SIG-M5 treated with dmso at 0.1 percent for 504 hours (cell line): ENCODE data around the gene DNAJC17.
A peak's percentile ranks its signal among the peaks of the same experiment; 100 is the strongest.

Source experiments
- DNase-seq: peaks from one replicate; lab custom pipeline; 2025; ENCODE audit not compliant: unreplicated experiment; lab: John Stamatoyannopoulos, UW

DNAJC17 gene, protein sequence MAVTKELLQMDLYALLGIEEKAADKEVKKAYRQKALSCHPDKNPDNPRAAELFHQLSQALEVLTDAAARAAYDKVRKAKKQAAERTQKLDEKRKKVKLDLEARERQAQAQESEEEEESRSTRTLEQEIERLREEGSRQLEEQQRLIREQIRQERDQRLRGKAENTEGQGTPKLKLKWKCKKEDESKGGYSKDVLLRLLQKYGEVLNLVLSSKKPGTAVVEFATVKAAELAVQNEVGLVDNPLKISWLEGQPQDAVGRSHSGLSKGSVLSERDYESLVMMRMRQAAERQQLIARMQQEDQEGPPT

DNA sequence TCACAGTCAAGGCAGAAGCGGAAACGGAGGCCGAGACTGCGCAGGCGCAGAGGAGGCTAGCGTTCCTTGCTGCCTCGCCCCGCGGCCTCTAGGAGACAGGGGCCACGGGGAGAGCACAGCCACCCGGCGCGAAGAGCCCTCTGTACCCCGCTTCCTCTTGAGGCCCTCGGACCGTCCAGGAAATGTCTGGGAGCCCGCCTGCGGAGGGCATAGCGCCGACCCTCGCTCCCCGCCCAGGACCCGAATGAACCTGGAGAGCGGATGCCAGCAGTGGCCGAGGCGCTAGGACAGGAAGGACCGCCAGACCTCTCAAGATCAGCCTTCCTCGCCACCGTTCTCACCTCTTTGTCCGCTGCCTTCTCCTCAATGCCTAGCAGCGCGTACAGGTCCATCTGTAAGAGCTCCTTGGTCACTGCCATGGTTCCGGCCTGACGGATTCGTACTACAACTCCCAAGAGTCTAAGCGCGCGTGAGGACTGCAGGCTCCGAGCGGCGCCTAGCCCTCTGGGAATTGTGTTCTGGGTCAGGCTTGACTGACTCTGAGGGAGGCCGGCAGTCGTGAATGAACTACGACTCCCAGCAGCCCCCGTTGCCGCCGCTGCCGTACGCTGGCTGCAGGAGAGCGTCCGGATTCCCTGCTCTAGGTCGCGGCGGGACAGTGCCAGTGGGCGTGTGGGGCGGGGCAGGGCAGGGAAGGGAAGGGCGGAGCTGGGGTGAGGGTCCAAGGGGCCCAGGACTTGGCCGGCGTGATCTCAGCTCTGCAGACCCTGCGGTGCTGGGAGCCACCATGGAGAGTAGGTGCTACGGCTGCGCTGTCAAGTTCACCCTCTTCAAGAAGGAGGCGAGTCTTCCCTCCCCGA lies at the start of gene DNAJC17, which contains the start of gene ZFYVE19:
DNAJC17 (minus strand) TSS at position 446 of the 860 bp plus-strand sequence; CDS start at position 419, 27 bp downstream.
ZFYVE19 (plus strand) TSS at position 62 of the 860 bp plus-strand sequence; CDS start at position 563, 501 bp downstream.
- DNase-seq = peak; percentile 98

DNA sequence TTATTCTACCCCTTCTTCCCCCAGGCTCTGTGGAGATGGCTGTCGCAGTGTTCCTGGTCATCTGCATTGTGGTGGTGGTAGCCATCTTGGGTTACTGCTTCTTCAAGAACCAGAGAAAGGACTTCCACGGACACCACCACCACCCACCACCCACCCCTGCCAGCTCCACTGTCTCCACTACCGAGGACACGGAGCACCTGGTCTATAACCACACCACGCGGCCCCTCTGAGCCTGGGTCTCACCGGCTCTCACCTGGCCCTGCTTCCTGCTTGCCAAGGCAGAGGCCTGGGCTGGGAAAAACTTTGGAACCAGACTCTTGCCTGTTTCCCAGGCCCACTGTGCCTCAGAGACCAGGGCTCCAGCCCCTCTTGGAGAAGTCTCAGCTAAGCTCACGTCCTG lies 49.5 kb upstream of the DNAJC17 start:
- no peak for DNase-seq

DNA sequence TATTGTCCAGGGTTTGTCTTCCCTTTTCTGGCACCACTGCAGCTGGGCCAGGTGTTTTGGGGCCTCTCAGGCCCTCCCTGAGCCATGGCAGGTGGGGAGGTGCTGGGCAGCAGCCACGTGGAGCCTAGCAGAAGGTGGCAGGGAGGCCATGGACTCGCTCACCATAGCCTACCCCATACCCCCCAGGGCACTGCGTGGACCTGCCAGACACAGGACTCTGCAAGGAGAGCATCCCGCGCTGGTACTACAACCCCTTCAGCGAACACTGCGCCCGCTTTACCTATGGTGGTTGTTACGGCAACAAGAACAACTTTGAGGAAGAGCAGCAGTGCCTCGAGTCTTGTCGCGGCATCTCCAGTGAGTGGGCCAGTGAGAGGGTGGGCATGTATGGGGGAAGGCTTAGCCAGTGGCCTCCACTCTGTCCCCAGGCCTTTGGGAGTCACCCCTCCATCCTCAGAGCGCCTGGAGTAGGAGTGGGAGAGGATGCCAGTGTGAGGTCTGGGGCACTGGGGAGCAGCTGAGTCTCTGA lies 48.5 kb upstream of the DNAJC17 start:
- no peak for DNase-seq

DNA sequence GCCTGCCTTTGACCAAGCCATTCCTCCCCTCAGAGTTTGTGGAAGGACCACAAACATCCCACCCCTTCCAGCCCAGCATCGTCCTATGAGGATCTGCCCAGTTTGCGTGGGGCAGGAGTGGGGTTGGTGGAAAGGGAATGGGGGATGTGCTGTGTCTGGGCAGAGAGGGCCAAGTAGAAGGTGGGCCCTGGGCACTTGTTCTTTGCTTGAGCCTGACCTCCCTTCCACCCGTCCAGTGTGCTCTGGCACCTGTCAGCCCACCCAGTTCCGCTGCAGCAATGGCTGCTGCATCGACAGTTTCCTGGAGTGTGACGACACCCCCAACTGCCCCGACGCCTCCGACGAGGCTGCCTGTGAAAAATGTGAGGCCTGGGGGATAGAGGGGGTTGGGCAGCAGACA lies 46.9 kb upstream of the DNAJC17 start:
- no peak for DNase-seq

DNA sequence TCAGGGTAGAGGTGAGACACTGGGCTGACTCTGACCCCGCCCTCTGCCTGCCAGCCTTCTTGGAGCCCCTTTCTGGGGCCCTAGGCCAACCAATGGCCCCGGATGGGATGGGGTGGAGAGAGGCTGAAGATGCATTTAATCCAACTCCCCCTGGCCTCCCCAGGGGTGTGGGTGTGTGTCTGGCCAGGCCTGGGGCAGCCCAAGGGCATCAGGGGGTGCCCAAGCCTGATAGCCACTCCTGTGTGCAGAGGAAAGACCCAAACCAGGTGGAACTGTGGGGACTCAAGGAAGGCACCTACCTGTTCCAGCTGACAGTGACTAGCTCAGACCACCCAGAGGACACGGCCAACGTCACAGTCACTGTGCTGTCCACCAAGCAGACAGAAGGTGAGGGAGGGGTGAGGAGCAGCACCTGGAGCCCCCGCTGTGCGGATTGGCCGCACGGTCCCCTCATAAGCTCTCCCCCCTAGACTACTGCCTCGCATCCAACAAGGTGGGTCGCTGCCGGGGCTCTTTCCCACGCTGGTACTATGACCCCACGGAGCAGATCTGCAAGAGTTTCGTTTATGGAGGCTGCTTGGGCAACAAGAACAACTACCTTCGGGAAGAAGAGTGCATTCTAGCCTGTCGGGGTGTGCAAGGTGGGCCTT lies 46.1 kb upstream of the DNAJC17 start:
- DNase-seq = no peak

DNA sequence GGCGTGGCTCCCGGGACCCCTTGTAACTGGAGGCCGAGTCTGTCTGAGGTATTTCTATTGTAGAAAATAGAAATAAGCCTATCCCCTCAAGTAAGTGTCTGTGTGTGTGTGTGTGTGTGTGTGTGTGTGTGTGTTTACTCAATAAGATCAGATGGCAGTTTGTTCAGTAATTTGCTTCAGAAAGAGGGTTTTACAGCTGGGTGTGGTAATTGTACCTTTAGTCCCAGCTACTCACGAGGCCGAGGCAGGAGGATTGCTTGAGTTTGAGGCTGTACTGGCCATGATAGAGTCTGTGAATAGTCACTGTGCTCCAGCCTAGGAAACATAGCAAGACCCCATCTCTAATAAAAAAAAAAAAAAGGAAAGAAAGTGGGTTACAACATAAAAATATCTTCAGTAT lies 45.3 kb upstream of the DNAJC17 start:
- no peak for DNase-seq

DNA sequence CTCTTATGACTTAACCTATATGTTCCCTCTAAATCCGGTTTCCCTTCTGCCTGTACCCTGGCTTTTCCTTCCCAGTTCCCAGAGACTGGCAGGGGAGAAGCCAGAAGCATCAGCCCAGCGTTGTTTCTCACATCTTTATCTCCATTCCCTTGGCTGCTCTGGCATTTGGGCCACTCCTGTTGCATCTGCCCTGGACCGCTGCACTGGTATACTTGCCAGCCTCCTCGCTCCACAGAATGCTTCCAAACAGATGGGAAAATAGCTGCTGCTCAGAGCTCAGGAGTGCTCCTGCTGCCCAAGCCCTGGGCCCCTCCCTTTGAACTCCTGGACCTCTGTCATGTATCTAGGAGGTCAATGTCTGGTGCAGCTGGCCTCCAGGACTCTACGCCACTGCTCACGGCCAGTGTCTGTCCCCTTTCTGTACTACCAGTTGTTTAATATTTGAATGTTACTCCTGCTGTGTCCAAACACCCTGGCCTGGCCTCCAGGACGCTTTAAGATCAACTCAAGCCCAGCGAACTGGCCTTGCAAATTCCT lies 43.4 kb upstream of the DNAJC17 start:
- no peak for DNase-seq

DNA sequence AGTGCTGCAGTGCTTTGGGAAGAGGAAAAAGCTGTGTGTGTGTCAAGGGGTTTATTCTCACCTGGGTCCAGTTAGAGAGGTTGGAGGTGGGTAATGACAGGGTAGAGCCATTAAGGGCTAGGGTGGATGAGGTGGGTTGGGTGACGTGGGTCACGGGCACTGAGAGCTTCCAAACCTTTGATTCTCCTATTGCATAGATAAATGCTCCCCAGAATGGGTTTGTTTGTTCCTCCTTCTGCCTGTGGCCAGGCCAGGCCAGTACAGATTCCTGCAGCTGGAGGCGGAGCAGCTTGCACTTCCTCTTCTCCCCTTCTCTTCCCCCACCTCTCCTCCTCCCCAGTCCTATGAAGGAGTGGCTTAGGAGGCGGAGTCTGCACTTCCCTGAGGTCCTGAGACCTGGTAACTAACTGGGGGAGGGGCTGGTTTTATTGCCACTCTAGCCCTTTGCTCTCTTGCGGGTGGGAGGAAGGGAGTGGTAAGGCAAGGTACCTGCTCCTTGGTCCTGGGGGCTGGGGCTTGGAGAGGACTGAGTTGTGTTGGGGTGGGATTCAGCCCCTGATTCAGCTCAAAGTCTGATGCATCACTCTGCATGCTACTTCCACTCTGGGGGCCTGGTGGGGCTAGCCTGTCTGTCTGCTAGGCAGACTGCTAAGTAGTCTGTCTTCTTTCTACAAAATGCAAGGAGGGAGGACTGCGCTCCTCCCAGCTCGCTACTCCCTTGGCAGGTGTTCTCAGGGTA lies 40.1 kb upstream of the DNAJC17 start:
- DNase-seq = peak; percentile 93

DNA sequence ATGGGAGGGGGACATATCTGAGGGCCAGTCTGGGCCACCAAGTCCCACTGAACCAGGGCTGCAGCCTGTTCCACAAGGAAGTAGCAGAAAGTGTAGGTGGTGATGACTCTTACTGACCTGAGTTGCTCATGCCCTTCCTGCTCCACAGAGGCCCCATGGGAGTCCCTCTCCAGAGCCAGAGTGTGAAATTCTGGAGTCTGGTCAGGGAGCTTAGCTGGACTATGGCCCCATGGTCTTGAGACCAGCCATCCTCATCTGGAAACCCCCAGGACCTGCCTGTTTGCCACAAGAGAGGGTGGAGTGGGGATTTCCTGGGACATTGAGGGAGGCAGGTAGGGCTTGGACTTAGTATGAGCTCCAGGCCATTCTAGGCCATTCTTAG lies 39.6 kb upstream of the DNAJC17 start:
- no peak for DNase-seq

DNA sequence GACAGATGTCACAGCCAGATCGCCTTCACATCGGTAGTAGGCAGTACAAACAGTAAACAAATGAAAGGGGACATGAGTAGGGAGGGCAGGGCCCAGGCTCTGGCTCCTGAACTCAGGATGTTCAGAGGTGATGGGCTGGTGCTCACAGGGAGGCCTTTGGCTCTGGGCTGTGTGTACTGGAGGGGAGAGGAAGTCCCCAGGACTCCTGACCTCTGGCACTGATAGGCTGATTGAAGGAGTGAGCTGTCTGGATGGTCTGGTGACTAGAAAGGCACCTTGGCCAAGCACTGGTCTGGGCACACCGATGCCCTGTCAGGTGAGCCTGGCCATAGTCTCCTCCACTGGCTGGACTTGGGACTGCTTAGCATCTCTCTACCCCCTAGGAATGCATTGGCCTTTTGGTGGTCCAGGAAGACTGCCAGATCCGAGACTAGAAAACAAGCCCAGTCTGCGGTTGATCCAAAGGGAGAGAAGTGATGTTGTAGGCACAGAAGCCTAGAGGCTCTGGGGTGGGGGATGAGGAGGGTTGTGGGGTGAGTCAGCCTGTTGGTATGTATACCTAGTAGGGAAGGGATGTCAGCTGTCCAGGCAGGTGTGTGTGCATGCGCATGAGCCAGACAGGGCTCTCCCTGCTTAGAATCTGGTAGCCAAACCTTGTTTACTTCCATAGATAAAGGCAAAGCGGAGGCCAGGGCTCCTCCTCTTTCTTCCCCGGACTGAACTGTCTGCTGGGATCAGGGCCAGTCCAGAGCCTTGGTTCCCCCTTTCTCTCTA lies 38.4 kb upstream of the DNAJC17 start:
- DNase-seq = peak; percentile 52

DNA sequence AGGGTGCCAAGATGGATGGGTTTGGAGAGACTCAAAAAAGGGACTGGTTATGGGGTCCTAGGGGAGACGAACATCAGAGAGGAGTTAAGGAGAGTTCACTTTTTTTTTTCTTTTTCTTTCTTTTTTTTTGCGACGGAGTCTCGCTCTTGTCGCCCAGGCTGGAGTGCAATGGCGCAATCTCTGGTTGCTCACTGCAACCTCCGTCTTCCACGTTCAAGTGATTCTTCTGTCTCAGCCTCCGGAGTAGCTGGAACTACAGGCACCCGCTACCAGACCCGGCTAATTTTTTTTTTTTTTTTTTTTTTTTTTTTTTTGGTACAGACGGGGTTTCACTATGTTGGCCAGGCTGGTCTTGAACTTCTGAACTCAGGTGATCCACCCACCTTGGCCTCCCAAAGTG lies 37.8 kb upstream of the DNAJC17 start:
- peak; percentile 50 for DNase-seq

DNA sequence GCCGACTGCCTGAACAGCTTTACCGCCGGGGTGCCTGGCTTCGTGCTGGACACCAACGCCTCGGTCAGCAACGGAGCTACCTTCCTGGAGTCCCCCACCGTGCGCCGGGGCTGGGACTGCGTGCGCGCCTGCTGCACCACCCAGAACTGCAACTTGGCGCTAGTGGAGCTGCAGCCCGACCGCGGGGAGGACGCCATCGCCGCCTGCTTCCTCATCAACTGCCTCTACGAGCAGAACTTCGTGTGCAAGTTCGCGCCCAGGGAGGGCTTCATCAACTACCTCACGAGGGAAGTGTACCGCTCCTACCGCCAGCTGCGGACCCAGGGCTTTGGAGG lies 37.4 kb upstream of the DNAJC17 start:
- DNase-seq = peak; percentile 50

DNA sequence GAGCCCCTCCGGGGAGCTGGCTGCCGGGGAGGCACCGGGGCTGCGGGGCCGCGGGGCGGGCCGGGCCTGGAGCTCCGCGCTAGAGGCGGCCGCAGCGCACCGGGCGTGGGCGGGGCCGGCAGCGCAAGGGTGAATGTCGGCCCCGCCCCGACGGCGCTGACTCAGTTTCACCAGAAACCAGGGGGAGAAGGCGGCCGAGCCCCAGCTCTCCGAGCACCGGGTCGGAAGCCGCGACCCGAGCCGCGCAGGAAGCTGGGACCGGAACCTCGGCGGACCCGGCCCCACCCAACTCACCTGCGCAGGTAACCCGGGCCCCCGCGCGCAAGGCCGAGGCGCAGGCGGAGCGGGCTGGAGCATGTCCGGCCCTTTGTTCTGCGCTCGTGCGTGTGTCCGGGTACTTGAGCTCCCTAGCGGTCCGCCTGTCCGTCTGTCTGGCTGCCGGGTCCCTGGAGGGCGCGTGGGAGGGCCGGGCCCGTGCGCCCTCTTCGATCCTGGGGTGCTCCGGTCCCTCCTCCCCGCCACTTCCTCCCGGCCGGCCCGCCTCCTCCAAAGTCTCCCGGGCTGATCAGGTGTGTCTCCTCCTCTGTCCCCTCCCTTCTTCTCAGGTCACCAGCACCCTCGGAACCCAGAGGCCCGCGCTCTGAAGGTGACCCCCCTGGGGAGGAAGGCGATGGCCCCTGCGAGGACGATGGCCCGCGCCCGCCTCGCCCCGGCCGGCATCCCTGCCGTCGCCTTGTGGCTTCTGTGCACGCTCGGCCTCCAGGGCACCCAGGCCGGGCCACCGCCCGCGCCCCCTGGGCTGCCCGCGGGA lies 36.8 kb upstream of the DNAJC17 start, which contains the start of gene SPINT1:
SPINT1 (plus strand) TSS at position 164 of the 811 bp plus-strand sequence; CDS start at position 671, 507 bp downstream.
- no peak for DNase-seq

DNA sequence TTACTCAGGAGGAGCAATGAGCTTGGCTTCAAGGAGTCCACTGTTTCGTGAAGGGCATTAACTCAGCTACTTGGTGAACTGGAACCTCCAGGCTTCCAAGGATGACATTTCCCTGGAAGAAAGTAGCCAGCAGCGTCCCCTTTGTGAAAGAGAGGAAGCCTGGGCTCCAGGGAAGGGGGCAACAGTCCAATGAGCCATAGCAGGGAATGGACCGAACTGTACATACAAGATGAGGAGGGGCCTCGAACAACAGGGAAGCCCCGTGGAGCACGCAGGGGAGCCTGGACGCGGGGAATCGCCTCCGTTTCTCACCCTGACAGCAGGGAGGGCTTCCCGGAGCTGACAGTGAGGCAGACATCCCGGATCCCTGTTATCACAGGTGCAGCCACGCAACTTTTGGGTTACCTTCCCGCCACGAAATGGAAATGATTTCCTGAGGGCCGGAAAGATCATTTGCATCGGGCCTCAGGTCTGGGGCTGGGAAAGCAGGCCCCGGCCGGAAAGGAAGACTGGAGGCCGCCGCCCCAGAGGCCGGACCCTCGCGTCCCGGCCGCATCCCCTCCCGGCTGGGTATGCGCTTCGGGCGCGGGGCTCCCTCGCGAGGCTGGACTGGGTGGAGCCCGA lies 36.1 kb upstream of the DNAJC17 start:
- DNase-seq = no peak

DNA sequence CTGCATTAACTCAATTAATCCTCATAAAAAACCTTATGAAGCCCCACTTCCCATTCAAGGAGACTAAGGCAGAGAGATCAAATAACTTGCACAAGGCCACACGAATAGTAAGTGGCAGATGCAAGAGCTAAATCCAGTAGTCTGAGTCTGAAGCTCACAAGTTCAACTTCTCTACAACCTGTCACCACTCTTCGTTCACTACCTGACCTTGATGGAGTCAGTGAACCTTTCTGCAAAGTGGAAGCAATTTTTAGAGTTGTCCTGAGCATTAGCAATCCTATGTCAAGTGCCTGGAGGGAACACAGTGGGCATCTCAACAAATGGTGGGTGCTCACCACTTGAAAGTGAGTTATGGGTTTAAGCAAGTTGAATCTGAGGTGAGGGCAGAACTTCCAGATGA lies 34.5 kb upstream of the DNAJC17 start:
- DNase-seq = no peak

DNA sequence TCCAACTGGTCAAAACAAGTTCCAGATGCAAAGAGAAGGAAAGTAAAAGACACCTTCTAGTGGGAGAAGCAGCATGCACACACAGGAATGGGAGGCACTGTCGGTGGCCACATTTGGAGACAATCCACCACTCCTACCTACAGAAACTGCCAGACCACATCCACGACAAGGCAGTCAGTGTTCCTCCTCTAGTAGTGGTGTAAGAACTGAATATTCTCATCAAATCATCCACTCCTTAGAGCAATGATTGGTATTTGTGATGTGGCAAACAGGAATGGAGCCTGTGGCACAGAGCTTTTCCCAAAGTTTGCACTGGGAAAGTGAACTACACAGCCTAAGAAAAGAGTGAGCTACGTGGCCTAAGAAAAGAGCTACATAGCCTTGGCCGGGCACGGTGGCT lies 31.5 kb upstream of the DNAJC17 start:
- DNase-seq = no peak

DNA sequence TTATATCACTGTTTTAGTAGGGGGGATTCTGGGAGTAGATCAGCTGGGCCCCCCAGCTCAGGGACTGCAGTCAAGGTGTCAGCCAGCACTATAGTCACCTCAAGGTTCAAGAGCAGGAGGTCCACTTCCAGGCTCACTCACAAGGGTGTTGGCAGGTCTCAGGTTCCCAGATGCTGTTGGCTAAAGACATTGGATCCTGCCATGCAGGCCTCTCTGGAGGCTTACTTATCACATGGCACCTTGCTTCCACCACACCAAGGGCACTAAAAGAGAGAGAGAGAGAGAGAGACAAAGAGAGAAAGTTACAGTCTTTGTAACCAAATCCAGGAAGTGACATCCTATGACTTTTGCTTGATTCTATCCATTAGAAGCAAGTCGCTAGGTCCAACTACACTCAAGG lies 28.7 kb upstream of the DNAJC17 start:
- DNase-seq = no peak

DNA sequence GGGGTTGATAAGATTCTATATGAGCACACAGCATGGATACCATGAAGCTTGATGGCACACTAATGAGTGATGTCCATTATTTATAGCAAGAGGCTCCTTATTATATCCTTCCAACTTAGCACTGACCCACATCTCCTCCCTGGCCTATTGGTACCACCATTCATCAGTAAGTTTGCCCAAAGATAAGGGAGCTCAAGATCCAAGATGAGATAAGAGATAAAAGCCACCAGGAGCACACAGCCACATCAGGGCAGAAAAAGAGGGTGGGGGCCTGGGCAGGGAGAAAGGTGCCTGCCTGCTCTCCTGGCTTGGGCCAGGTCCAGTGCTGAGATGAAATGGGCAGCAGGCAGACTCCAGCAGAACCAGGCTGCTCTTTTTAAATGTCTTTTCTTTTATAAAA lies 25.6 kb upstream of the DNAJC17 start:
- no peak for DNase-seq
